ENCODE measurements around the gene KCNMB1.

KCNMB1 gene

DNA sequence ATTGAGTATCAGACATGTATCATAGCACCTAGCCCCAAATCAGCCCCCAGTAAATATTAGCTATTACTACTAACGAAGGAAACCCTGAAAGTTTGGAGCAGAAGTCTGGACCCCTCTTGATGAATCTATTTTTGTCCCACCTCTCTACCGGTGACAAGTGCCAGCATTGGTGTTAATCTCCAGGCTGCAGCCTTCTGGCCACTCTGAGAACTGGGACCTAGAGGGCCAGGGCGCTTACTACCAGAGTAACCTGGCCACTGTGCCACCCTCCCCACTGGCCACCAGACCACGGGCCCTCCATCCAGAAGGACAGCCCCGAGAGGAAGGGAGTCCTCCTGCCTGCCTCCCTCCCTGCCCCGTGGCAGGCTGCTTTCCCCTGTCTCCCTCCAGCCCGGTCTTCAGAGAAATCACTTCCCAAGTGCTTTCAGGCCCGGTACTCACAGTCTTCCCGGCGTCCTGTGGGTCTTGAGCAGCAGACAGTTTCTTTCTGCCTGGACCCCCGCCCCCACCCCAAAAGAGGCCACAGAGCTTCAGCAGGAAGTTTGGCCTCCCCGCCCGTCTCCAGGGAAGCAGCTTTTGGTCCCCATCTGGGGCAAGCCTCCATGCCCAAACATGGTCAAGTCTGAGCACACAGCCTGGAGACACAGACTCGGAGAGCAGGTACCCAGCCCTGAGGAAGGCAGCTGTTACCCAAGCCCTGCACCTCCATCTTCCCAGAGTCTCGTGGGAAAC is at the start of gene KCNMB1:
KCNMB1 (minus strand) TSS at position 550 of the 732 bp plus-strand sequence. CDS start 3,920 bp downstream, outside the sequence.
- DNase-seq (ENCODE audit: low read depth): no peak

DNA sequence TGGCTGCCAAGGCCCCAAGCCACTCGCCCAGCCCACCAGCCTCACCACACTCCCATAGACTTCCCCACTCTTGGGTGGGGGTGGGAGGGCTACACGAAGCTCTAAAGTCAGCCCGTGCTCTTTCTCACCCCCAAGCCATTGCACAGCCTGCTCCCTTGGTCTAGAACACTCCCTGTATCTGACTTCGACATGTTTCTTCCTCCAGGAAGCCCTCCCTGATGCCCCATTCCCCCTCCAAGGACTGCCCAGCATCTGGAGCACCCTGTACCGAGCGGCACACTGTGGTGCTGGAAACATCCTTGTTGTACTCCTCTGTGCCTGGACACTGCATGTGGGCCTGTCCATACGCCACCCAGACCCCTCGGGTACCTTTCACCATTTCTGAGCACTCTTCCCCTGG is 49.4 kb upstream of the KCNMB1 start:
- no peak for DNase-seq (ENCODE audit: low read depth)

DNA sequence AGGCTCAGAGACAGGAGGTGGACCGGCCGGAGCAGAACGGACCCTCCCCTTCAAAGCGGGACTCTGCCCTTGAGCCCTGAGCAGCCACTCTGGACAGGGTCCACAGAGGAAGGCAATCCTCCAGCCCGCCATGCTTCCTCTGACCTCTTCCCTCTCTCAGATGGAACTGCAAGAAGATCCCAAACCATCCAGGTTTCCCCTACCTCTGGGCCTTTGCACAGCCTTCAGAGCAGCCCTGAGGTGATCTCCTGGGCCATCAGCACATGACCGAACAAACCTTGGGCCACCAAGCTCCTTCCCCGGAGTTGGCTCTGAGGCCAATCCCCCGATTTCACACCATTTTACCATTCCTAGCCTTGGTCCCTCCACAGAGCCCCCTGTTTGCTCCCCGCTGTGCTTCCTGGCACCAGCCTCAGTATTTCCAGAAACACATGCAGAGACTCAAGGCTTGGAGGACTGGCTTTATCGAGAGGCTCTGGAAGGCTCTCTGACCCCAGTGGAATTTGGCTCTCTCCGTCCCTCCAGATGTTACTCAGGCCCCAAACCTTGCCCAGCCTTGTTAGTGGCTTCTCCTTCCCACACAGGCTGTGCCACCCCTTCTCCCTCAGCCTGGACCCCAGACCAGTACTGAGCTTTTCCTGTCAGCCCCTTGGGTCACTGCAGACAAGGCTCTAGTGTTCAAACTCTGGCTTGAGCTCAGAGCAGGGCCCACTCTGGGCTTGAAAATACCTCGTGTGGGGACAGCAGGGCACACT is 48.6 kb upstream of the KCNMB1 start:
- DNase-seq (ENCODE audit: low read depth): no peak

DNA sequence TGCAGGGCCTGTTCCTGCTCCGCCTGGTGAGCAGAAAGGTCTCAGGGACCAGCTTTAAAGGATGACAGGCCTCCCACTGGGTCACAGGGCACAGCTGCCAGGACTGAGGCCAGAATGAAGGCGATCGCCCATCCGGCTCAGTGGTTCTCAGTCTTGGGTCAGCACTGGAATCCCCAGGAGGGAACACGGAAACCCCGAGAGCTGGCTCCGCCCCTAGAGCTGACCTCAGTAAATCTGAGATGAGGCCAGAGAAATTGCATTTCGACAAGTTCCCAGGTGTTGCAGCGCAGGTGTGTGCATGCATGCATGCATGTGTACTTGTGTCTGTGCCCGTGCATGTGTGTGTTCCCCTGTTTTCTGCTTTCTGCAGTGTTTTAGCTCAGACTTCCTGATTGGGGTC is 47.2 kb upstream of the KCNMB1 start:
- DNase-seq (ENCODE audit: low read depth): no peak

DNA sequence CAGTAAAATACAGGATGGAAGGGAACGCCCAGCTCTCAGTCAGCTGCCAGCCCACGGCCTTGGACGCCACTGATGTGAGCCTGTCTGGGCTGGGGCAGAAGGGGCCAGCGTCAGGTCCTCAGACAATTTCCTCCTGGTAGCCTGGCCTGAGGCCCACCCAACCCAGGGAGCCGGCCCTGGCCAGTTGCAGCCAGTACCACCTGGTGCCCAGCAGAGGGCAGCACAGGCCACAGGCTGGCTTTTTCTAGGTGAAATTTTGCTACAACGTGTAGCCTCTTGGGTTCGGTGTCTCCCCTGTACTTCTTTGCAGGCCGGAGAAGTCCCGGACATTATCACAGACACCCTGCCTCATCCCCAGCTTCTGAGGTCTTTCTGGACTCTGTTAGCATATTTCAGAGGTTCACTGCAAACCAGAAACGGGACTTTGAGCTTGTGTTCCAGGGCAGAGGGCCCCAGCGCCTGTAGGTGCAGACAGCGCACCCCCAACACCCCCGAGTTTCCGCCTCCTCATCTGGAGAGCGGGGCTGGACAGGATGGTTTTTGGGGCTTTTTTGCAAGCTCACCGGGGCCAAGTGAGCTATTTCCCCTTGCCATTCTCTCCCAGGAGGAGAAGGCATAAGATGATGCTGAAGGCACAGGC is 45.9 kb upstream of the KCNMB1 start:
- DNase-seq (ENCODE audit: low read depth): peak; percentile 17

- DNase-seq (ENCODE audit: low read depth): no peak
These were observed 43.5 kb upstream of the KCNMB1 start for GRCh38 chr5:170432669-170433068.

DNA sequence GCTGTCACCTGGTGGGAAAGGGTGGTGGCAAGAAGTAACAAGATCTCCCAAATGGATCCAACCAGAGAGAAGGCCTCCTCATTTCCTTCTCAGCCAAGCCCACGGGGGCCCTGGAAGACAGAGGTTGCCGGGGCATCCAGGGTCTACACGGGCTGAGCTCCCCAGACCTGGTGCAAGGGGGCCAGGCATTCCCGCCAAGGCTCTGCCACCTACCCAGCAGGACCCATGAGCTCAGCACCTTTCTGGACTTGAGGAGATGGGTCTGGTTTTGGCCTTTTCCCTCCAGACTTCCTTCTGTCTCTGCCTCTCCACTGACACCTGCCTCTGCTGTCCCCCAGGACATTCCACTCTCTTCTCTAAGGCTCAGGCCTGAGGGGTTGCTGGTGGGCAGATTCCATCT is 42.4 kb upstream of the KCNMB1 start:
- no peak for DNase-seq (ENCODE audit: low read depth)

DNA sequence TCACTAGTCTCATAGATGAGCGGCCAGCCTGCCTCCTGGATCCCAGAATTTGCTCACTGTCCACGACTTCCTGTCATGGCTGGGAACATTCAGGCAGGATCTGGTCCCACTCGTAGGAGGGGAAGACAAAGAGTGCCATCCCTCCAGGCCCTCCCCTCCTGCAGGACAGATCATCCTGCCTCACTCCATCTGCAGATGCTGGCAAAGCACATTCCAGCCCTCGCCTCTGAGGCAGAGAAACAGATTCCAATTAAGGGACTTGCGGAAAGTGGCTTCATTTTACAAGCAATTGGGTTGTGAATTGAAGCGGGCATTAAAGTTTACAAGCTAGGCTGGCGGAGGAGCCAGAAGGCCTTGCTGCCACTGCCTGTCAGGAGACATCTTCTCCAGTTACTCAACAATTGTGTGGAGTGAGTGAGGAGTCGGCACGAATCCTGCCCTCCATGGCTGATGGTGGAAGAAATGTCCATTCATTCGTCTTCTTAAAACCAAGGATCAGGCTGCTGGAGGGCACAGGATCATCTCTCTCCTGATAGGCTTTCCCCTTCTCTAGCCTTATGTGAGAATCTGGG is 41.8 kb upstream of the KCNMB1 start:
- peak; percentile 4 for DNase-seq (ENCODE audit: low read depth)

DNA sequence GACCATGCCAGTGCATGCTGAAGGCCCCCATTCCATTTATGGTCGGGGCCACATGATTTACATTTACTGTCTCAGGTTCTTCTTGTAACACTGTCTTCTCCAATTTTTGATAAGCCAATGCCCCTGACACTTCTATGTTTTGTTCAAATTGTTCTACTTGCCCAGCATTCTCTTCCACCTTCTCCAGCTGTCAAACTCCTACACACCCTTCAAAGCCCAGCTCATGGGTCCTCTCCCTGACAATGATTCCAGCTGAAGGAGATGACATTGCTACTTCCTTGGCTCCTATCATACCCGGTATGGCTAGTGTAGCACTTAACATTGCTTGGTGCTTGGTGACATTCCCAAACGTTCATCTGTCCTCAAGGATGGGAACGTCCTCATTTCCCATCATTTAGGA is 41.1 kb upstream of the KCNMB1 start:
- DNase-seq (ENCODE audit: low read depth): no peak

DNA sequence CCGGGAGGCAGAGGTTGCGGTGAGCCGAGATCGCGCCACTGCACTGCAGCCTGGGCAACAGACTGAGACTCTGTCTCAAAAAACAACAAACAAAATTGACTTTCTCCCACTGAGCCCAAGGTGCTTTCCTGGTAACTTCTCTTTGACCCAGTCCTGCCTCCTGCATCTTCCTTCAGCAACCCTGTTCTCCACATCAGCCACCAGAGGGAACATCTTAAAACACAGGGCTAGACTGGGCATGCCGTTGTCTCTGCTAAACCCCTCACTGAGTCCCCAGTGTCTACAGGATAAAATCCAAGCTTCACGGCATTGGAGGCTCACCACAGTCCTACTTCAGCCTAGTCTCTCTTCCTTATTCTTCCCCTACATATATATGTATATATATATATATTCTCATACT is 39.8 kb upstream of the KCNMB1 start:
- no peak for DNase-seq (ENCODE audit: low read depth)

- DNase-seq (ENCODE audit: low read depth): no peak
These were observed 38.6 kb upstream of the KCNMB1 start for GRCh38 chr5:170427672-170428236.

DNA sequence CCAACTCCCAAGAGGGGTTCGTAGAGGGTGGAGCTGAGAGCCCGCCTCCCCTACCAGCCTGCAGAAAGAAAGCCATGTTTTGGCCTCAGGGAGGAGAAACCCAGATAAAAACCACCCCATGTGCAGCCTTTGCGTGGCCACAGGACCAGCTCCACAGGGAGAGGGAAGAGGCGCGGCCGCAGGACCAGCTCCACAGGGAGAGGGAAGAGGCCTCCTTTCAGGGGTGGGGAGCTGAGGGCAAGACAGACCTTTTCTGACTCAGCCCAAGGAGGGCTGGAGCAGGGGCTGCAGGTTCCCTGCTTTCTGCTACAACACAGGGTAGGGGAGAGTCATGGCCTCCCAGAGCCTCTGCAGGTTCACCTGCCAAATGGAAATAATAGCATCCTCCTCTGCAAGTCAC is 37.6 kb upstream of the KCNMB1 start:
- DNase-seq (ENCODE audit: low read depth): no peak

GRCh38 chr5:170426149-170426767 is 37.1 kb upstream of the KCNMB1 start:
- no peak for DNase-seq (ENCODE audit: low read depth)

- no peak for DNase-seq (ENCODE audit: low read depth)
These were observed 36.6 kb upstream of the KCNMB1 start for GRCh38 chr5:170425731-170426130.

GRCh38 chr5:170424629-170425028 is 35.5 kb upstream of the KCNMB1 start:
- DNase-seq (ENCODE audit: low read depth): no peak

DNA sequence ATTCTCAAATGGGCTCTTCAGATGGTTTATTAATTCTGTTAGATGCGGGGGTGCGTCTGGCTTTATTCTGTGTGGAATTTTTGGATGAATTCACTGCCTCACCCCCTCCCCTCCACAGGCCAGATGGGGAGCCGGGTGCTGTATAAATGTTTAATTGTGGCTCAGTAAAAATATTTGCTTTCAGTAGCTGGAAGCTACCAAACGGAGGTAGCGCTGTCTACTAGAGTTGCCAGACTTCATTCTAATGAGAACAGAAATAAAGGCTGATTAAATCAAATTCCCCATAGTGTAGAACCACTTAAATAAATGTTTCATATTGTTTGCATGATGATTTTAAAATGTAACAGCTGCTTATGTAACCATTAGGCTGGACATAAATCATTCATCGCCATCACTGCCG is 34.5 kb upstream of the KCNMB1 start:
- DNase-seq (ENCODE audit: low read depth): no peak

- no peak for DNase-seq (ENCODE audit: low read depth)
These were observed 32.7 kb upstream of the KCNMB1 start for GRCh38 chr5:170421826-170422225.

DNA sequence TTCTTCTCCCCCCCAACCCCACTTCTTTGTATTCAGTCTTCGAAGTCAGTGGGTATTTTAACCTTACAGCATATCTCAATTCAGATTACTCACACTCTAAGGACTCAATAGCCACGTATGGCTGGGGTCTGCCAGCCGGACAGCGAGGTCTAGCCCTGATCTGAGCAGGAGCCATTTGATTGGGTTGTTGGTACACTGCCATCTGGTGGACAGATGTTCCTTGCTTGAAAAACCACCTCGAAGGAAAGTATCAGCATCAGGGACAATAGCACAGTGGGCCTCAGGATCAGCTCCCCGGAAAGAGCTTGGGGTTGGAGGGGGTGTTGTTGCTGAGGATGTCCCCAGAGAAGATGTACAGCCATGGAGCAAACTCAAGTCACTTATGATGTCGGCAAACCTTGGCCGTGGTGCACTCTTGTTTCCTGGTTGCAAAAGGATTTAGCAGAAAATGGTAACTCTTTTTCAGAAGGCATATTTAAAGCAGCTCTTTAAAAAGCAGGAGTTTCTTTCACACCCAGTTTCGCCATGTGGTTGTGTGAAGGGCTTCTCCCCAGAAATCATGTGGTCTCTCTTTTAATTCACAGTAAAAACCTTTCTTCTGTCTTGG is 31.7 kb upstream of the KCNMB1 start:
- DNase-seq (ENCODE audit: low read depth): peak; percentile 28

GRCh38 chr5:170419643-170420042 is 30.5 kb upstream of the KCNMB1 start:
- no peak for DNase-seq (ENCODE audit: low read depth)

GRCh38 chr5:170418736-170419135 is 29.6 kb upstream of the KCNMB1 start:
- no peak for DNase-seq (ENCODE audit: low read depth)

GRCh38 chr5:170416526-170416925 is 27.4 kb upstream of the KCNMB1 start:
- DNase-seq (ENCODE audit: low read depth): no peak

DNA sequence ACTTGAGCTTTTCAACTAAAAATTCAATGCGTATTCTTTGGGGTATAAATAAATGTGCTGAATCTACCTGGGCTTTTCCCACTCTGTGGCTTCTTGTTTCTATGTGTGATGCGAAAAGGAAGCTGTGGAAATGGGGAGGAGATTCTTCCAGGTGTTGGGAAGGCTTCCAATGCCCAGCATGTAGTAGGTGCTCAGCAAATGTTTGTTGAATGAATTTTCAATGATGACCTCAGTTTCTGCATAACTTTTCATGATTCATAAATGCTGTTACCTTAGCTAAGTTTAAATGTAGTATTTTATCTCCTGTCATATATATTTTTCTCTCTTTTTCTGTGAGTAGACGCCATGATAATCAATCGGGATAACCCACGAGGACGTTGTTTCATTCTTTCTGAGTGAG is 25.6 kb upstream of the KCNMB1 start:
- no peak for DNase-seq (ENCODE audit: low read depth)
